GM19240 (cell line): ENCODE data around the gene GZMH.
"Not testable (repeated sequence)": the region's sequence is repeated elsewhere in the genome, so short reads cannot be mapped to it uniquely, and the experiment has no call there.

Experiments
- DNase-seq: peaks from one replicate; pipeline ENCODE4 v3.0.0; 2011; ENCODE audit warnings: low spot score; ENCODE audit not compliant: insufficient read length

GZMH gene

GRCh38 chr14:24595073-24595808 is 14.2 kb downstream of the GZMH start:
- no peak for DNase-seq

DNA sequence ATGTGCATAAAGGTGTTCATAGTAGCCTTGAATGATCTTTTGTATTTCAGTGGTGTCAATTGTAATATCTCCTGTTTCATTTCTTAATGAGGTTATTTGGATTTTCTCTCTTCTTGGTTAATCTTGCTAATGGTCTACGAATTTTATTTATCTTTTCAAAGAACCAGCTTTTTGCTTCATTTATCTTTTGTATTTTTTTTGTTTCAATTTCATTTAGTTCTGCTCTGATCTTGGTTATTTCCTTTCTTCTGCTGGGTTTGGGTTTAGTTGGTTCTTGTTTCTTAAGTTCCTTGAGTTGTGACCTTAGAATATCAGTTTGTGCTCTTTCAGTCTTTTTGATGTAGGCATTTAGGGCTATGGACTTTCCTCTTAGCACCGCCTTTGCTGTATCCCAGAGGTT is 18.5 kb downstream of the GZMH start:
- not testable (repeated sequence) for DNase-seq

- not testable (repeated sequence) for DNase-seq
Observed at GRCh38 chr14:24584402-24584801, 25.1 kb downstream of the GZMH start.

GRCh38 chr14:24578558-24578957 is 30.9 kb downstream of the GZMH start:
- no peak for DNase-seq

GRCh38 chr14:24576771-24577170 is 32.7 kb downstream of the GZMH start:
- no peak for DNase-seq

DNA sequence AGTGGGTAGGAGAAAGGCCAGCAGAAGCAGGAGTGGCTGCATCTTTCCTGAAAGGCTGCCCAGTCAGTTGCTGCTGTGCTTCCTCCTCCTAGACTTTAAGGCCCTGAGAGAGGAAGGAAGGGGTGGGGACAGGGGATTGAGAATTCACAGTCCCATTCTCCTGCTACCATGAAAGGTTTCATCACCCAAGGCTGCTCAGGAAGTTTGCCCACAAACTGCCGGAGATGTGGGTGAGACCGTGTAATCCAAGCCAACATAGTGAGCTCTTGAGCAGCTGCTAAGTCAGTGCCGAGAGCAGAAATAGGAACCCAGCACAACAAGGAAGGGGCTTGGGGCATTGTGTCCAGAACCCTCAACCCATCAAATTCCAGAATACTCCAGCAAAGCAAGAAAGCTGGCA is 33.3 kb downstream of the GZMH start, which contains the start of gene CTSG:
CTSG (minus strand) TSS at position 69 of the 400 bp plus-strand sequence; CDS start at position 42, 27 bp downstream.
- no peak for DNase-seq

- DNase-seq = no peak
Observed at GRCh38 chr14:24574206-24574774, 35.2 kb downstream of the GZMH start.

GRCh38 chr14:24566318-24566717 is 43.2 kb downstream of the GZMH start:
- DNase-seq = no peak

DNA sequence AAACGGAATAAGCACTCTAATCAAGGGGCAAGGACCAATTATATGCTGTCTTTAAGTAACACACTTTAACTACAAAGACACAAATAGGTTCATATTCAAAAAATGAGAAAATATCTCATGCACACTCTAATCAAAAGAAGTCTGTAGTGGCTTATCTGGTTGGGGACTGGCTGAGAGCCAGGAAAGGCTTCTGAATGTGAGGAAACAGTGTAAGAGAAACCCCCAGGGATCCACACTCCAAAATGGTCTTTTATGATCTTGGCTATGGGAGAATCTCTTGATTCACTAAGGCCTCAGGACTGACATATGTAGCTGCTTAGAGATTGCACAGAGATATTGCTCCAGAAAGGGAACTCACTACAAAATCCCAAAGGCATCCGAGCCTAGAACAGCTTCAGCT is 43.7 kb downstream of the GZMH start:
- DNase-seq = no peak

- no peak for DNase-seq
Observed at GRCh38 chr14:24563505-24563904, 46.0 kb downstream of the GZMH start.

DNA sequence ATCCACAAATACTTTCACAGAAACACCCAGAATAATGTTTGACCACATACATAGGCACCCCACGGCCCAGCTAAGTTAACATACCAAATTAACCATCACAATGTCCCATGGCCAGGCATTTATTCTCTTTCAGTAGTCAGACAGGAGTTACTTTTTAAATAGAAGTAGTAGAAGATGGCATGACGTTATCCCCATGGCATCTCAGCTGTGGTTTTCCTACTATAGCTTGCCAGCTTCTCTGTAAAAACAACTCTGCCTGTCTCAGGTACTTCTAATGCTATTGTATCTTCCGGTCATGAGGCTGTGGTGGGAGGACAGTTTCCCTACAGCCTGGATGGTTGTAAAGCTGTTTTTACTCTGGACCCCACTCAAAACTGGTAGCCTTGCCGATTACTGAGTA is 52.7 kb downstream of the GZMH start:
- no peak for DNase-seq
